Measurements from ENCODE around the gene CHAC2. TPM values are rescaled to one million over a fixed set of nuclear protein-coding genes. Genes with fewer than 3 reads are reported as not detected.

The CHAC2 gene
- total and polyA plus RNA-seq, 2 experiments from 2014 or later: 2.1 to 3.8 TPM

DNA sequence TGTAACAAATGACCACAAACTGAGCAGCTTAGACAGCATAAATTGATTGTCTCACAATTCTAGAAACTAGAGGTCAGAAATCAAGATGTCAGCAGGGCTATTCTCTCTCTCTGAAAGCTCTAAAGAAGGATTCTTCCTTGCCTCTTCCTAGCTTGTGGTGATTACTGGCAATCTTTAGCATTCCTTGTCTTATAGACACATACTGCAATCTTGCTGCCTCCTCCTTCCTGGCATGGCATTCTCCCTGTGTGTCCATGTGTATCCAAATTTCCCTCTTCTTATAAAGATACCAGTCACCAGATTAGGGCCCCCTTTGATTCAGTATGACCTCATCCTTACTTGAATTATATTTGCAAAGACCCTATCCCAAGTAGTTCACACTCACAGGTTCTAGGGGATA, 16.8 kb downstream of the CHAC2 start:
- H3K79me2 ChIP-seq: peaks cover 92% of the 10 kb centered on the region
- DNase-seq (ENCODE audit: low spot score): no peak
- H3K9me2 ChIP-seq (replicated peaks; ENCODE audit: insufficient read depth): no peaks in the 10 kb centered on the region
- no peak for TF ChIP-seq EZH2 (IDR thresholded peaks at IDR 0.05; ENCODE audit: borderline replicate concordance)
- TF ChIP-seq, protein P1, sequence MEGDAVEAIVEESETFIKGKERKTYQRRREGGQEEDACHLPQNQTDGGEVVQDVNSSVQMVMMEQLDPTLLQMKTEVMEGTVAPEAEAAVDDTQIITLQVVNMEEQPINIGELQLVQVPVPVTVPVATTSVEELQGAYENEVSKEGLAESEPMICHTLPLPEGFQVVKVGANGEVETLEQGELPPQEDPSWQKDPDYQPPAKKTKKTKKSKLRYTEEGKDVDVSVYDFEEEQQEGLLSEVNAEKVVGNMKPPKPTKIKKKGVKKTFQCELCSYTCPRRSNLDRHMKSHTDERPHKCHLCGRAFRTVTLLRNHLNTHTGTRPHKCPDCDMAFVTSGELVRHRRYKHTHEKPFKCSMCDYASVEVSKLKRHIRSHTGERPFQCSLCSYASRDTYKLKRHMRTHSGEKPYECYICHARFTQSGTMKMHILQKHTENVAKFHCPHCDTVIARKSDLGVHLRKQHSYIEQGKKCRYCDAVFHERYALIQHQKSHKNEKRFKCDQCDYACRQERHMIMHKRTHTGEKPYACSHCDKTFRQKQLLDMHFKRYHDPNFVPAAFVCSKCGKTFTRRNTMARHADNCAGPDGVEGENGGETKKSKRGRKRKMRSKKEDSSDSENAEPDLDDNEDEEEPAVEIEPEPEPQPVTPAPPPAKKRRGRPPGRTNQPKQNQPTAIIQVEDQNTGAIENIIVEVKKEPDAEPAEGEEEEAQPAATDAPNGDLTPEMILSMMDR (IDR thresholded peaks at IDR 0.05; ENCODE audit: poor library complexity): no peak
- TF ChIP-seq EZH2phosphoT487 (IDR thresholded peaks at IDR 0.05; ENCODE audit: low read depth, severe bottlenecking, unreplicated experiment): no peak
- no peaks in the 10 kb centered on the region for H3K9me3 ChIP-seq (ENCODE audit: low read depth)
- H3K36me3 ChIP-seq (replicated peaks; ENCODE audit: insufficient read depth, low read depth): no peaks in the 10 kb centered on the region
- no peak overlapping the region for H2AFZ ChIP-seq
- peaks cover 3% of the 10 kb centered on the region for H4K20me1 ChIP-seq (ENCODE audit: insufficient read depth, poor library complexity, severe bottlenecking)
- H3K27me3 ChIP-seq: no peaks in the 10 kb centered on the region
- peak overlapping the region; percentile 89 for H3K4me2 ChIP-seq
- no peak overlapping the region for H3K4me3 ChIP-seq
- H3K4me1 ChIP-seq (ENCODE audit: insufficient read depth): peaks cover 16% of the 10 kb centered on the region
- H3K27ac ChIP-seq: no peak overlapping the region

DNA sequence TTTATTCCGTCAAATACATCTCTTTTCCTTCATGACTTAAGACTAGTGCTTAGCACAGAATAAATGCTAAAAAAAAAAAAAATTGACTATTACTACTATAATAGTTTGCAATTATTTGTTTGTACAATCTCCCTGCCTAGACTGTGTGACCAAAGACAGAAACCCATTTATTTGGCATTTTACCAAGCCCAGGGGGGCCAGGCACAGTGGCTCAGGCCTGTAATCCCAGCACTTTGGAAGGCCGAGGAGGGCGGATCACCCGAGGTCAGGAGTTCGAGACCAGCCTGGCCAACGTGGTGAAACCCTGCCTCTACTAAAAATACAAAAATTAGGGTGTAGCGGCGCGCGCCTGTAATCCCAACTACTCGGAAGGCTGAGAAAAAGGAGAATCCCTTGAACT, 17.8 kb downstream of the CHAC2 start:
- Histone ChIP-seq H3K4me2 (peak overlapping the region; percentile 89), H2AFZ (no peak overlapping the region), H3K27me3 (no peaks in the 10 kb centered on the region), H3K9me2 (replicated peaks; ENCODE audit: insufficient read depth) (no peaks in the 10 kb centered on the region), H3K27ac (no peak overlapping the region), H3K4me1 (ENCODE audit: insufficient read depth) (peaks cover 16% of the 10 kb centered on the region), H3K9me3 (ENCODE audit: low read depth) (no peaks in the 10 kb centered on the region), H3K4me3 (no peak overlapping the region), H3K36me3 (replicated peaks; ENCODE audit: insufficient read depth, low read depth) (no peaks in the 10 kb centered on the region), H3K79me2 (peaks cover 92% of the 10 kb centered on the region), H4K20me1 (ENCODE audit: insufficient read depth, poor library complexity, severe bottlenecking) (no peaks in the 10 kb centered on the region)
- 76% methylated on average over 11 of the region's 11 CpGs for whole genome bisulfite sequencing (ENCODE audit: low lambda C conversion rate, missing lambda C conversion rate)
- TF ChIP-seq EZH2 (IDR thresholded peaks at IDR 0.05; ENCODE audit: borderline replicate concordance) (no peak), EZH2phosphoT487 (IDR thresholded peaks at IDR 0.05; ENCODE audit: low read depth, severe bottlenecking, unreplicated experiment) (no peak)
- TF ChIP-seq, protein P1 (IDR thresholded peaks at IDR 0.05; ENCODE audit: poor library complexity): no peak
- DNase-seq (ENCODE audit: low spot score): no peak

DNA sequence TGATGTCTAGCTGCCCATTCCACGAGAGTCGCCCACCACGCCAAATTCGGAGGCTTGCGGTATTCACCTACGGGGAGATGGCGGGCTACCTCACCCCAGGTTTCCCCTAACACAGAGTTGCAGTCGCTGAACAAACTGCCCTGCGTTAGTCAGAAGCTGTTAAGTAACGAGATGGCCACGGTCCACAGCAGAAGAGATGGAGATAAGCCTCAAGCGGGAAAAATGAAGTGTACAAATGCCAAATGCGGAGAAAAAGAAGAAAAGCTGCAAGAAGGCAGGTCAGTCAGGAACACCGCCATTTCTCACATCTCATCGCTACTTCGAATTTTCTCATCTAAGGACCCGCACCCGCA, 18.7 kb downstream of the CHAC2 start:
- no peaks in the 10 kb centered on the region for H3K27me3 ChIP-seq
- peaks cover 16% of the 10 kb centered on the region for H3K4me1 ChIP-seq (ENCODE audit: insufficient read depth)
- TF ChIP-seq EZH2 (IDR thresholded peaks at IDR 0.05; ENCODE audit: borderline replicate concordance) (no peak), EZH2phosphoT487 (IDR thresholded peaks at IDR 0.05; ENCODE audit: low read depth, severe bottlenecking, unreplicated experiment) (no peak)
- TF ChIP-seq, protein P1 (IDR thresholded peaks at IDR 0.05; ENCODE audit: poor library complexity): no peak
- peaks cover 4% of the 10 kb centered on the region for H4K20me1 ChIP-seq (ENCODE audit: insufficient read depth, poor library complexity, severe bottlenecking)
- peak overlapping the region; percentile 81 for H3K4me3 ChIP-seq
- peaks cover 92% of the 10 kb centered on the region for H3K79me2 ChIP-seq
- peak overlapping the region; percentile 89 for H3K4me2 ChIP-seq
- DNase-seq (ENCODE audit: low spot score): peak; percentile 58
- 2% methylated on average over 18 of the region's 18 CpGs for WGBS (ENCODE audit: low lambda C conversion rate, missing lambda C conversion rate)
- no peaks in the 10 kb centered on the region for H3K9me2 ChIP-seq (replicated peaks; ENCODE audit: insufficient read depth)
- H3K27ac ChIP-seq: peak overlapping the region; percentile 92
- H2AFZ ChIP-seq: peak overlapping the region; percentile 98
- H3K36me3 ChIP-seq (replicated peaks; ENCODE audit: insufficient read depth, low read depth): no peaks in the 10 kb centered on the region
- H3K9me3 ChIP-seq (ENCODE audit: low read depth): no peaks in the 10 kb centered on the region

Data from hepatocyte (in vitro differentiated cells).